HCT116 (cell line): ENCODE measurements around the gene UGT2A3. TPM values are rescaled to one million over a fixed set of nuclear protein-coding genes. Genes with fewer than 3 reads are reported as not detected.

Source experiments
- total RNA-seq: library from RNA; stranded (reverse); gene quantifications from one replicate; pipeline ENCODE4 v1.2.1, GENCODE V29; 2021; ENCODE audit not compliant: unreplicated experiment

UGT2A3 gene
- total RNA-seq, 1 experiment from 2014 or later: not detected

Other genes starting within 250 kb of the UGT2A3 start
- gene UGT2B10, start 135.8 kb downstream of the UGT2A3 start, total RNA-seq: 0.27 TPM
- not detected for gene UGT2B7, start 144.7 kb upstream of the UGT2A3 start, total RNA-seq